PFSK-1 (cell line): ENCODE data around the gene ARHGEF4.

Source experiments
- FOXP2 ChIP-seq: optimal IDR thresholded peaks from 2 replicates; pipeline ENCODE3; 2011; ENCODE audit warnings: borderline replicate concordance, control low read depth, inconsistent platforms; ENCODE audit not compliant: insufficient read depth; ENCODE audit errors: extremely low read length, extremely low read depth
- POLR2AphosphoS5 ChIP-seq: IDR thresholded peaks from 2 replicates; pipeline ENCODE4 v1.6.1; 2012; ENCODE audit warnings: low read depth, mild to moderate bottlenecking, control low read depth, low read length, moderate library complexity
- REST ChIP-seq, 2 experiments: IDR thresholded peaks; 2 replicates each; pipeline versions ENCODE4 v1.6.1 to v1.8.0; 2011 to 2012; ENCODE audit warnings: low read depth in 2 of 2, low read length in 2 of 2, control low read depth in 1 of 2, inconsistent platforms in 1 of 2, mild to moderate bottlenecking in 1 of 2, moderate library complexity in 1 of 2; ENCODE audit not compliant: insufficient read depth in 1 of 2
- SIN3A ChIP-seq: IDR thresholded peaks from 2 replicates; pipeline ENCODE4 v1.6.1; 2012; ENCODE audit warnings: mild to moderate bottlenecking, low read length, moderate library complexity, borderline replicate concordance; ENCODE audit not compliant: insufficient read depth
- TAF1 ChIP-seq: IDR thresholded peaks from 2 replicates; pipeline ENCODE4 v1.6.1; 2012; ENCODE audit warnings: low read length, control low read depth, borderline replicate concordance; ENCODE audit not compliant: insufficient read depth

GRCh38 chr2:130832296-130832940, 4.3 kb upstream of the ARHGEF4 start:
- no peak for TF ChIP-seq POLR2AphosphoS5
- TF ChIP-seq TAF1, result no peak
- no peak for TF ChIP-seq REST (IDR thresholded peaks at IDR 0.05; ENCODE audit: insufficient read depth in 1 of 2, low read depth in 2 of 2, low read length in 2 of 2)
- no peak for TF ChIP-seq SIN3A
- no peak for TF ChIP-seq FOXP2
